Cardiac fibroblast (primary cell): ENCODE results near the gene SBK2.
"Not testable (repeated sequence)": the region's sequence is repeated elsewhere in the genome, so short reads cannot be mapped to it uniquely, and the experiment has no call there.

Experiments
- DNase-seq, 2 donors: peaks; one replicate each; pipeline versions ENCODE4 v3.0.0 to v3.0.0-alpha.2; 2010; ENCODE audit warnings: low read depth in 2 of 2
- H3K4me3 ChIP-seq, 2 donors: replicated peaks in 1 of 2; 1 replicate in 1 of 2; 2 replicates in 1 of 2; pipeline ENCODE4 v1.5.1; 2011; ENCODE audit warnings: low read depth in 2 of 2, low read length in 2 of 2, mild to moderate bottlenecking in 2 of 2, moderate library complexity in 1 of 2
- TF ChIP-seq, protein P1 (sequence below): IDR thresholded peaks from one replicate; pipeline ENCODE4 v1.5.1; 2011; ENCODE audit warnings: low read depth, mild to moderate bottlenecking, low read length, inconsistent platforms

Gene SBK2

GRCh38 chr19:55580628-55581144 lies 43.8 kb upstream of the SBK2 start, which contains the start of gene ZNF579:
Gene ZNF579 (minus strand): TSS chr19:55580848. CDS start chr19:55579639, 1,209 bp downstream.
- peak within 1 kb of the TSS; percentile 65 to 99 for H3K4me3 ChIP-seq
- peak; percentile 93 to 94 for DNase-seq
- TF ChIP-seq, protein P1, sequence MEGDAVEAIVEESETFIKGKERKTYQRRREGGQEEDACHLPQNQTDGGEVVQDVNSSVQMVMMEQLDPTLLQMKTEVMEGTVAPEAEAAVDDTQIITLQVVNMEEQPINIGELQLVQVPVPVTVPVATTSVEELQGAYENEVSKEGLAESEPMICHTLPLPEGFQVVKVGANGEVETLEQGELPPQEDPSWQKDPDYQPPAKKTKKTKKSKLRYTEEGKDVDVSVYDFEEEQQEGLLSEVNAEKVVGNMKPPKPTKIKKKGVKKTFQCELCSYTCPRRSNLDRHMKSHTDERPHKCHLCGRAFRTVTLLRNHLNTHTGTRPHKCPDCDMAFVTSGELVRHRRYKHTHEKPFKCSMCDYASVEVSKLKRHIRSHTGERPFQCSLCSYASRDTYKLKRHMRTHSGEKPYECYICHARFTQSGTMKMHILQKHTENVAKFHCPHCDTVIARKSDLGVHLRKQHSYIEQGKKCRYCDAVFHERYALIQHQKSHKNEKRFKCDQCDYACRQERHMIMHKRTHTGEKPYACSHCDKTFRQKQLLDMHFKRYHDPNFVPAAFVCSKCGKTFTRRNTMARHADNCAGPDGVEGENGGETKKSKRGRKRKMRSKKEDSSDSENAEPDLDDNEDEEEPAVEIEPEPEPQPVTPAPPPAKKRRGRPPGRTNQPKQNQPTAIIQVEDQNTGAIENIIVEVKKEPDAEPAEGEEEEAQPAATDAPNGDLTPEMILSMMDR: no peak

DNA sequence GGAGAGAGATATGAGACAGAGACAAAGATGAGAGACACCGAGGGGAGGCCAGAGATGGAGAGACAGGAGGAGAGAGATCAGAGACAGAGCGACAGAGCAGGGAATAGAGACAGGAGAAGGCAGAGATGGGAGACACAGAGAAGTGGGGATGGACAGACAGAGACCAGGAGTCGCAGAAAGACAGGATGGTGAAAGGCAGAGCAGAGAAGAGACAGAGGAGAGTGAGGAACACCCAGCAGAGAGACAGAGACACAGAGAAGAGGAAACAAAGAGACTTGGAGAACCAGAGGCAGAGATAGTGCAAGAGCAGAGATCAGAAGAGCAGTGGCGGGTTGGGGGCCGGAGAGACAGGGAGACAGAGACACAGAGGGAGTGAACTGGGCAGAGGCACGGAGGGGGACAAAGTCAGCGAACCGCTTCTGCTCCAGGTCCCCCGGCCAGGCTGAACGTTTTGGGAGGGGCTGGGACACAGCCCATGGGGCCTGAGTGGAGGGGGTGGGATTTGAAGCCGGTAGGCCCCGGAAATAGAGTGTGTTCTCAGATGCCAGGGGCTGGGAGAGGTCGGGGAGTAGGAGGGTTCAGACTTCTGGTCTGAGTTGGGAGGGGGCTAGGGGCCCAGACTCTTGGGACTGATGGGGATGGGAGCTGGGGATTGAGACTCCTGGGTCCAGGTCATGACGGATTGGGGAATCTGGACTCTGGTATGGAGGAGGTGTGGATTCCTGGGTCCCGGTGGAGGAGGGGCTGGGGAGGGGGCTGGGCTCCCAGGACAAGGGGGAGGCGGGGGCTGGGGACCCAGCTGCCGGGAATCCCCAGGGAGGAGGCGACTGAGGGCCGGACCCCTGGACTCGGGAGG lies 43.1 kb upstream of the SBK2 start:
- DNase-seq: peak; percentile 34 to 51
- TF ChIP-seq, protein P1: no peak
- H3K4me3 ChIP-seq: peak overlapping the region; percentile 65 to 99

DNA sequence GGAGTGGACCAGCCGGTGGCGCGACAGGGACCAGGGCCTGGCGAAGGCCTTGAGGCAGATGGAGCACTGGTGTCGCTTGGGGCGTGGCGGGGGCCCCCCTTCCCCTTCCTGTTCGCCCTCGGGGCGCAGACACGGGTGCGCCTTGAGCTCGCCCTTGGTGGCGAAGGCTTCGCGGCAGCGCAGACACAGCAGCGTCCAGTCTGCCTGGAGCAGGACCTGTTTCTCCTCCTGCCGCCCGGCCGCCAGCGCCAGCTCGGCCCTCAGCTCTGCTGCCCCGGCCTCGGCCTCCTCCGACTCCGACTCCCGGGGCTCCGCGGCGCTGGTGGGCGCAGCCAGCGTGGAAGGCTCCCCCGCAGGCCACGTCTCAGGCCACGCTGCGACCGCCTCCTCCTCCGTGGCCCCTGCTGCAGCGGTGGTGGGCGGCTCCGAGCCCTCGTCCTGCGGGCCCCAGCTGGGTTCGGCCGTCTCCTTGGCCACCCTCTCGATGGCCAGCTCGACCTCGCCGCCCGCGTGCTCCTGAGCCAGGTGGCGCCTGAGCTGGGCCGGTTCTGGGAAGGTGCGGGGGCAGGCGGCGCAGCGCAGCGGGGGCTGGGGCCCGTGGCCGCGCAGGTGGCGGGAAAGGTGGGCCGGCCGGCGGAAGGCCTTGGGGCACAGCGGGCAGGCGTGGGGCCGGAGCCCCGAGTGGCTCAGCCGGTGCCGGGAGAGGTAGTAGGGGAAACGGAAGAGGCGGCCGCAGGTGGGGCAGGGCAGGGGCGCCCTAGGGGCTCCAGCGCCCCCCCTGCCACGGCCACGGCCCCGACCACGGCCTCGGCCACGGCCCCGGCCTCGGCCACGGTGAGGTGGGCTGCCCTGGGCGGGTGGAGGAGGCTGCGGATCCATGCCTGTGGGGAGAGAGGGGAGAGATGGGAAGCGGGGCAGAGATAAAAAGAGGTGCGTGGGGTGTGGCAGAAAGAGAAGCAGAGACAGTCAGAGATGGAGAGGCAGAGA lies 42.1 kb upstream of the SBK2 start:
- H3K4me3 ChIP-seq: peak overlapping the region; percentile 65 to 99
- TF ChIP-seq, protein P1: no peak

DNA sequence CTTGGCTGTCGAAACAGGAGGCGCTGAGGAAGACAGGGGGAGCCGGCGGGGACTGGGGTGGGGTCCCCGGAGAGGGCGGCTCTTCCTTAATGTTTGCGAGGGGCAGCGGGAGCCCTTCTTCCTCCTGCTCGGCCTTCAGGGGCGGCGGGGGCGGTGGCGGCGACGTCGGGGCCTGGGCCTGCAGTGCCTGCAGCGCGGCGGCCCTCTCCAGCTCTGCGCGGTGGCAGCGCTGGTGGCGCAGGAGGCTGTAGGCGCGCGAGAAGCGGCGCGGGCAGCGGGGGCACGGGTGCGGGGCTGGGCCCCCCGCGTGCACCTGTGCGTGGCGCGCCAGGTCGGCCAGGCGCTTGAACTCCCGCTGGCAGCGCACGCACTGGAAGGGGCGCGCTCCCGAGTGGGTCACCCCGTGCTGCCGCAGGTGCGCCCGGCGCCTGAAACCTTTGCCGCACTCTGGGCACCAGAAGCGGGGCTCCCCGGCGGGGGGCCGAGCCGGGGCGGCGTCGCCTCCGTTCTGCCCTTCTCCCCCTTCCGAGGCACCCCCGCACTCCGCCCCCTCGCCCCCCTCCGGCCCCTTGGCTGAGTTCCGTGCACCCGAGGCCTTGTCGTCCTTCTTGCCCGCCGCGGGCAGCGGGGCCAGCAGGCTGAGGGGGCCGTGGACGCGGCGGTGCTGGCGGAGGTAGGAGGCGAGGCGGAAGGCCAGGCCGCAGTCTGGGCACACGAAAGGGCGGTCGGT lies 41.3 kb upstream of the SBK2 start:
- TF ChIP-seq, protein P1: no peak
- no peak for DNase-seq
- no peak overlapping the region for H3K4me3 ChIP-seq

More for the DNA sequence above, 42.1 kb upstream of the SBK2 start:
- DNase-seq: no peak

DNA sequence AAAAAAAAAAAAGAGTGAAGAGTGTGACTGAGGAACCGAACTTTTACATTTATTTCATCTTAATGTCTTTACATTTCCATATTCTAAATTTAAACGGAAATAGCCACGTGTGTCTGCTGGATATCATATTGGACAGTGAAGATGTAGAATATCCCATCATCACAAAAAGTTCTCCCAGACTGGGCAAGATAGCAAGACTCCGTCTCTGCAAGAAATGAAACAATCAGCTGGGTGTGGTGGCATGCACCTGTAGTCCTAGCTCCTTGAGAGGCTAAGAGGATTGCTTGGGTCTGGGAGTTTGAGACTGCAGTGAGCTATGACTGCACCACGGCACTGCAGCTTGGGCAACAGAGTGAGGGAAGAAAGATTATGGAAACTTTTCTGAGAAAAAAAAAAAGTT lies 39.8 kb upstream of the SBK2 start:
- no peak overlapping the region for H3K4me3 ChIP-seq
- TF ChIP-seq, protein P1: no peak
- no peak for DNase-seq

- not testable (repeated sequence) for DNase-seq, H3K4me3 ChIP-seq
Observed at GRCh38 chr19:55573929-55574328, 37.0 kb upstream of the SBK2 start.

DNA sequence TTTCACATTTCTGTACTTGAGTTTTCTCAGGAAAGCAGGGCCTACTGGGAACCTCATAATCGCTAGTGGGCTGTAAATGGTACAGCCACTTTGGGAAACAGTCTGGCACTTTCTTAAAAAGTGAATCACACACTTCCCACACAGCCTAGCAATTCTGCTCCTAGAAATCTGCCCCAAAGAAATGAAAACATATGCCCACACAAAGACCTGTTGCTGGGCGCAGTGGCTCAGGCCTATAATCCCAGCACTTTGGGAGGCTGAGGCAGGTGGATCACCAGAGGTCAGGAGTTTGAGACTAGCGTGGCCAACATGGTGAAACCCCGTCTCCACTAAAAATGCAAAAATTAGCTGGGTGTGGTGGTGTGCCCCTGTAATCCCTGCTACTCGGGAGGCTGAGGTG lies 32.5 kb upstream of the SBK2 start:
- not testable (repeated sequence) for DNase-seq, H3K4me3 ChIP-seq
